Kidney epithelial cell (primary cell): ENCODE results near the gene NPR2. TPM values are rescaled to one million over a fixed set of nuclear protein-coding genes. Genes with fewer than 3 reads are reported as not detected.
A peak's percentile ranks its signal among the peaks of the same experiment; 100 is the strongest.

Source experiments
- DNase-seq: peaks from one replicate; pipeline ENCODE4 v3.0.0-alpha.2; 2010; ENCODE audit warnings: low read depth
- H3K27me3 ChIP-seq: 2 replicates; pipeline ENCODE4 v1.6.0; 2011; ENCODE audit warnings: low read length; ENCODE audit not compliant: control insufficient read depth, insufficient read depth
- H3K36me3 ChIP-seq: 2 replicates; pipeline ENCODE4 v1.5.1; 2011; ENCODE audit warnings: low read length; ENCODE audit not compliant: control insufficient read depth, insufficient read depth
- H3K4me3 ChIP-seq: 2 replicates; pipeline ENCODE4 v1.5.1; 2011; ENCODE audit warnings: low read depth, mild to moderate bottlenecking, control low read depth, low read length
- CTCF ChIP-seq: IDR thresholded peaks from 2 replicates; pipeline ENCODE4 v1.5.1; 2011; ENCODE audit warnings: mild to moderate bottlenecking, moderate library complexity, low read length, control low read depth, inconsistent platforms; ENCODE audit not compliant: insufficient read depth, poor library complexity, severe bottlenecking
- total RNA-seq: library from RNA; depleted of rRNA; stranded (reverse); fragments of >200 nt; gene quantifications from 2 replicates; pipeline ENCODE4 v1.2.3, GENCODE V29; 2015

NPR2 gene
- total RNA-seq, 1 donor from 2014 or later: 35.9 TPM

- no peak for DNase-seq
- Histone ChIP-seq H3K4me3 (peak overlapping the region; percentile 83), H3K27me3 (no peaks in the 10 kb centered on the region), H3K36me3 (no peaks in the 10 kb centered on the region)
- no peak for TF ChIP-seq CTCF
Observed at GRCh38 chr9:35746583-35746982, 44.8 kb upstream of the NPR2 start.

GRCh38 chr9:35748242-35748857 is 43.0 kb upstream of the NPR2 start:
- peak overlapping the region; percentile 83 for H3K4me3 ChIP-seq
- no peak for TF ChIP-seq CTCF
- H3K36me3 ChIP-seq: peaks cover 3% of the 10 kb centered on the region
- H3K27me3 ChIP-seq: no peaks in the 10 kb centered on the region
- no peak for DNase-seq

- no peak for DNase-seq
- Histone ChIP-seq H3K4me3 (peak within 1 kb of the TSS; percentile 83), H3K36me3 (peaks cover 3% of the 10 kb centered on the region), H3K27me3 (no peaks in the 10 kb centered on the region)
- no peak for TF ChIP-seq CTCF
Observed at GRCh38 chr9:35748858-35749514, 42.4 kb upstream of the NPR2 start, which contains the start of the genes GBA2 and RGP1. Gene GBA2, minus strand, starts transcription at chr9:35749228. Its CDS starts 524 bp downstream, at chr9:35748704. Gene RGP1, plus strand, starts transcription at chr9:35749287. Its CDS starts 469 bp downstream, at chr9:35749756.

GRCh38 chr9:35749515-35750255 is 41.7 kb upstream of the NPR2 start:
- no peak for DNase-seq
- H3K36me3 ChIP-seq: peaks cover 3% of the 10 kb centered on the region
- H3K27me3 ChIP-seq: no peaks in the 10 kb centered on the region

GRCh38 chr9:35750256-35750531 is 41.2 kb upstream of the NPR2 start:
- H3K27me3 ChIP-seq: no peaks in the 10 kb centered on the region
- TF ChIP-seq CTCF: no peak
- peak overlapping the region; percentile 83 for H3K4me3 ChIP-seq
- H3K36me3 ChIP-seq: peaks cover 3% of the 10 kb centered on the region
- DNase-seq: no peak

More at GRCh38 chr9:35749515-35750255, 41.7 kb upstream of the NPR2 start:
- TF ChIP-seq CTCF: no peak
- H3K4me3 ChIP-seq: peak overlapping the region; percentile 83

GRCh38 chr9:35753466-35753865 is 37.9 kb upstream of the NPR2 start:
- H3K27me3 ChIP-seq: no peaks in the 10 kb centered on the region
- no peak for DNase-seq
- H3K4me3 ChIP-seq: no peak overlapping the region
- no peak for TF ChIP-seq CTCF
- H3K36me3 ChIP-seq: peaks cover 3% of the 10 kb centered on the region
